LHCN-M2 (cell line): ENCODE data around the gene KLK15. TPM values are rescaled to one million over a fixed set of nuclear protein-coding genes. Genes with fewer than 3 reads are reported as not detected.

ENCODE experiments used
- DNase-seq: peaks from one replicate; pipeline ENCODE4 v3.0.0-alpha.2; 2012; ENCODE audit warnings: low read depth
- polyA plus RNA-seq: library from polyadenylated mRNA; unstranded; fragments of >200 nt; gene quantifications from one replicate; pipeline ENCODE4 v1.2.1, GENCODE V29; 2012; ENCODE audit warnings: missing spikeins
- total RNA-seq: library from RNA; depleted of rRNA; stranded (reverse); fragments of >200 nt; gene quantifications from 2 replicates; pipeline ENCODE4 v1.2.3, GENCODE V29; 2014; rRNA removed

The KLK15 gene
- not detected in 2 replicates for total RNA-seq
- polyA plus RNA-seq: not detected

- DNase-seq: no peak
Measured at GRCh38 chr19:50833117-50833801, at the start of gene KLK15. TSS of gene KLK15 (minus strand) at chr19:50833574. CDS start at chr19:50831492, 2,082 bp downstream.

- no peak for DNase-seq
Measured at GRCh38 chr19:50882188-50882587, 48.8 kb upstream of the KLK15 start.

GRCh38 chr19:50880241-50880640 lies 46.9 kb upstream of the KLK15 start:
- DNase-seq: no peak

DNA sequence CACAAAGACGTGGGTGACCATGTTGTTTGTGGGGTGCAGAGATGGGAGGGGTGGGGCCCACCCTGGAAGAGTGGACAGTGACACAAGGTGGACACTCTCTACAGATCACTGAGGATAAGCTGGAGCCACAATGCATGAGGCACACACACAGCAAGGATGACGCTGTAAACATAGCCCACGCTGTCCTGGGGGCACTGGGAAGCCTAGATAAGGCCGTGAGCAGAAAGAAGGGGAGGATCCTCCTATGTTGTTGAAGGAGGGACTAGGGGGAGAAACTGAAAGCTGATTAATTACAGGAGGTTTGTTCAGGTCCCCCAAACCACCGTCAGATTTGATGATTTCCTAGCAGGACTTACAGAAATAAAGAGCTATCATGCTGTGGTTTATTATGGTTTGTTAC lies 45.5 kb upstream of the KLK15 start:
- no peak for DNase-seq

- no peak for DNase-seq
Measured at GRCh38 chr19:50877338-50877737, 44.0 kb upstream of the KLK15 start.

DNA sequence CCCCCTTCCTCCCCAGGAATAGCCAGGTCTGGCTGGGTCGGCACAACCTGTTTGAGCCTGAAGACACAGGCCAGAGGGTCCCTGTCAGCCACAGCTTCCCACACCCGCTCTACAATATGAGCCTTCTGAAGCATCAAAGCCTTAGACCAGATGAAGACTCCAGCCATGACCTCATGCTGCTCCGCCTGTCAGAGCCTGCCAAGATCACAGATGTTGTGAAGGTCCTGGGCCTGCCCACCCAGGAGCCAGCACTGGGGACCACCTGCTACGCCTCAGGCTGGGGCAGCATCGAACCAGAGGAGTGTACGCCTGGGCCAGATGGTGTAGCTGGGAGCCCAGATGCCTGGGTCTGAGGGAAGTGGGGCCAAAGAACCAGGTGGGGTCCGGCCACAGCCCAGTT lies 43.1 kb upstream of the KLK15 start:
- DNase-seq: no peak

GRCh38 chr19:50875795-50876422 lies 42.5 kb upstream of the KLK15 start:
- DNase-seq: no peak

- DNase-seq: no peak
Measured at GRCh38 chr19:50874211-50874610, 40.8 kb upstream of the KLK15 start.

DNA sequence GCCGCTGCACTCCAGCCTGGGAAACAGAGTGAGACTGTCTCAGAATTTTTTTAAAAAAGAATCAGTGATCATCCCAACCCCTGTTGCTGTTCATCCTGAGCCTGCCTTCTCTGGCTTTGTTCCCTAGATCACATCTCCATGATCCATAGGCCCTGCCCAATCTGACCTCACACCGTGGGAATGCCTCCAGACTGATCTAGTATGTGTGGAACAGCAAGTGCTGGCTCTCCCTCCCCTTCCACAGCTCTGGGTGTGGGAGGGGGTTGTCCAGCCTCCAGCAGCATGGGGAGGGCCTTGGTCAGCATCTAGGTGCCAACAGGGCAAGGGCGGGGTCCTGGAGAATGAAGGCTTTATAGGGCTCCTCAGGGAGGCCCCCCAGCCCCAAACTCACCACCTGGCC lies 39.7 kb upstream of the KLK15 start, which contains the start of gene KLK2:
Gene KLK2 (plus strand): TSS at position 384 of the 400 bp plus-strand sequence. CDS start 35 bp downstream, outside the sequence.
- DNase-seq: no peak

DNA sequence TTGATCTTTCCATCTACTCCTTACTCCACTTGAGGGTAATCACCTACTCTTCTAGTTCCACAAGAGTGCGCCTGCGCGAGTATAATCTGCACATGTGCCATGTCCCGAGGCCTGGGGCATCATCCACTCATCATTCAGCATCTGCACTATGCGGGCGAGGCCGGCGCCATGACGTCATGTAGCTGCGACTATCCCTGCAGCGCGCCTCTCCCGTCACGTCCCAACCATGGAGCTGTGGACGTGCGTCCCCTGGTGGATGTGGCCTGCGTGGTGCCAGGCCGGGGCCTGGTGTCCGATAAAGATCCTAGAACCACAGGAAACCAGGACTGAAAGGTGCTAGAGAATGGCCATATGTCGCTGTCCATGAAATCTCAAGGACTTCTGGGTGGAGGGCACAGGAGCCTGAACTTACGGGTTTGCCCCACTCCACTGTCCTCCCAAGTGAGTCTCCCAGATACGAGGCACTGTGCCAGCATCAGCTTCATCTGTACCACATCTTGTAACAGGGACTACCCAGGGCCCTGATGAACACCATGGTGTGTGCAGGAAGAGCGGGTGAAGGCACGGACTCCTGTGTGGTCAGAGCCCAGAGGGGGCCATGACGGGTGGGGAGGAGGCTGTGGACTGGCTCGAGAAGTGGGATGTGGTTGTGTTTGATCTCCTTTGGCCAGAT lies 37.2 kb upstream of the KLK15 start:
- peak; percentile 18 for DNase-seq

GRCh38 chr19:50869479-50869878 lies 36.1 kb upstream of the KLK15 start:
- DNase-seq: no peak

GRCh38 chr19:50861496-50862286 lies 28.3 kb upstream of the KLK15 start:
- no peak for DNase-seq

GRCh38 chr19:50861010-50861409 lies 27.6 kb upstream of the KLK15 start:
- no peak for DNase-seq

DNA sequence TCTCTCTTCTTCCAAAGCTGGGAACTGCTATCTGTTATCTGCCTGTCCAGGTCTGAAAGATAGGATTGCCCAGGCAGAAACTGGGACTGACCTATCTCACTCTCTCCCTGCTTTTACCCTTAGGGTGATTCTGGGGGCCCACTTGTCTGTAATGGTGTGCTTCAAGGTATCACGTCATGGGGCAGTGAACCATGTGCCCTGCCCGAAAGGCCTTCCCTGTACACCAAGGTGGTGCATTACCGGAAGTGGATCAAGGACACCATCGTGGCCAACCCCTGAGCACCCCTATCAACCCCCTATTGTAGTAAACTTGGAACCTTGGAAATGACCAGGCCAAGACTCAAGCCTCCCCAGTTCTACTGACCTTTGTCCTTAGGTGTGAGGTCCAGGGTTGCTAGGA lies 26.5 kb upstream of the KLK15 start:
- no peak for DNase-seq

GRCh38 chr19:50858886-50859285 lies 25.5 kb upstream of the KLK15 start:
- DNase-seq: no peak

- no peak for DNase-seq
Measured at GRCh38 chr19:50857366-50857765, 24.0 kb upstream of the KLK15 start.

DNA sequence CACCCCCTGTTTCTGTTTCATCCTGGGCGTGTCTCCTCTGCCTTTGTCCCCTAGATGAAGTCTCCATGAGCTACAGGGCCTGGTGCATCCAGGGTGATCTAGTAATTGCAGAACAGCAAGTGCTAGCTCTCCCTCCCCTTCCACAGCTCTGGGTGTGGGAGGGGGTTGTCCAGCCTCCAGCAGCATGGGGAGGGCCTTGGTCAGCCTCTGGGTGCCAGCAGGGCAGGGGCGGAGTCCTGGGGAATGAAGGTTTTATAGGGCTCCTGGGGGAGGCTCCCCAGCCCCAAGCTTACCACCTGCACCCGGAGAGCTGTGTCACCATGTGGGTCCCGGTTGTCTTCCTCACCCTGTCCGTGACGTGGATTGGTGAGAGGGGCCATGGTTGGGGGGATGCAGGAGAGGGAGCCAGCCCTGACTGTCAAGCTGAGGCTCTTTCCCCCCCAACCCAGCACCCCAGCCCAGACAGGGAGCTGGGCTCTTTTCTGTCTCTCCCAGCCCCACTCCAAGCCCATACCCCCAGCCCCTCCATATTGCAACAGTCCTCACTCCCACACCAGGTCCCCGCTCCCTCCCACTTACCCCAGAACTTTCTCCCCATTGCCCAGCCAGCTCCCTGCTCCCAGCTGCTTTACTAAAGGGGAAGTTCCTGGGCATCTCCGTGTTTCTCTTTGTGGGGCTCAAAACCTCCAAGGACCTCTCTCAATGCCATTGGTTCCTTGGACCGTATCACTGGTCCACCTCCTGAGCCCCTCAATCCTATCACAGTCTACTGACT lies 21.4 kb upstream of the KLK15 start, which contains the start of gene KLK3:
Gene KLK3 (plus strand): TSS at position 280 of the 775 bp plus-strand sequence. CDS start 41 bp downstream, at position 321.
- no peak for DNase-seq

DNA sequence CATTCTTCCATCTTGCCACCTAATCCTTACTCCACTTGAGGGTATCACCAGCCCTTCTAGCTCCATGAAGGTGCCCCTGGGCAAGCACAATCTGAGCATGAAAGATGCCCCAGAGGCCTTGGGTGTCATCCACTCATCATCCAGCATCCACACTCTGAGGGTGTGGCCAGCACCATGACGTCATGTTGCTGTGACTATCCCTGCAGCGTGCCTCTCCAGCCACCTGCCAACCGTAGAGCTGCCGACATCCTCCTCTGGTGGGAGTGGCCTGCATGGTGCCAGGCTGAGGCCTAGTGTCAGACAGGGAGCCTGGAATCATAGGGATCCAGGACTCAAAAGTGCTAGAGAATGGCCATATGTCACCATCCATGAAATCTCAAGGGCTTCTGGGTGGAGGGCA lies 18.2 kb upstream of the KLK15 start:
- DNase-seq: no peak

- no peak for DNase-seq
Measured at GRCh38 chr19:50850738-50851137, 17.4 kb upstream of the KLK15 start.

DNA sequence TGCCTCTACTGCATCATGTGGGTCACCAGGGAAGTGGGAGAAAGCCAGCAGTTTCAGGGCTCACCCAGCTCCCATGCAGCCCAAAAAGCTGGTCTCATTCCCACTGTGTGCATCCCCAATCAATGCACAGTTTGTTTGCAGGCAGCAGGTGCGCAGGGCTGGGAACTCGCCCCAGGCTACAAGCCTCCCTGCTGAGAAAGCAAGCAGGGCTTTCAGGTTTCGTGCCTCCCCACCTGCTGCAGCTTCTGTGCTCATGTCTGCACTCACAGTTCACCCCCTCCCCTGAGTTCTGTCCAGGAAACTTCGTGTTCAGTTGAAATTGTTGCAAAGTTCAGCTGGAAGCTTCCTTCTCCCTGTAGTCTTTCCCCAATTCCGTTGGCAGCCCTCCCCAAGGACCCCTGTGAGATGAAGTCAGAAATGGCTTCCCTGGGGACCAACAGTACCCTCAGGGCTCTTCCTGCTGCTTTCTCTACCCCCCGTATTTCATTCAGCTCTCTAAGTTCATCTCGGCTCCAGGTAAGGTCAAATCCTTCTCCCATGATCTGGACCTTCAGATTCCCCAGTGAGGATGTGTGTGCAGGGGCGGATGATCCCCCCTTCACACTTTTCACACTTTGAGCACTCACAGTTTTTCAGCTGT lies 11.0 kb upstream of the KLK15 start:
- DNase-seq: no peak
